Glutamatergic neuron (in vitro differentiated cells): Measurements from ENCODE around the gene OLFM1. TPM values are rescaled to one million over a fixed set of nuclear protein-coding genes. Genes with fewer than 3 reads are reported as not detected.
A peak's percentile ranks its signal among the peaks of the same experiment; 100 is the strongest.

ENCODE experiments used
- DNase-seq: peaks from one replicate; pipeline ENCODE4 v3.0.0; 2022
- H3K27ac Mint-ChIP-seq: one replicate; pipeline ENCODE4 v1.8.0; 2020; ENCODE audit warnings: mild to moderate bottlenecking, mixed read lengths, inconsistent platforms; ENCODE audit not compliant: unreplicated experiment
- H3K27me3 Mint-ChIP-seq: one replicate; pipeline ENCODE4 v1.8.0; 2020; ENCODE audit warnings: mild to moderate bottlenecking, moderate library complexity, mixed read lengths, inconsistent platforms; ENCODE audit not compliant: unreplicated experiment
- H3K36me3 Mint-ChIP-seq: one replicate; pipeline ENCODE4 v1.8.0; 2020; ENCODE audit warnings: mild to moderate bottlenecking, mixed read lengths, inconsistent platforms; ENCODE audit not compliant: unreplicated experiment
- H3K4me1 Mint-ChIP-seq: one replicate; pipeline ENCODE4 v1.8.0; 2020; ENCODE audit warnings: mild to moderate bottlenecking, low read depth, mixed read lengths, inconsistent platforms; ENCODE audit not compliant: unreplicated experiment
- H3K4me3 Mint-ChIP-seq: one replicate; pipeline ENCODE4 v1.8.0; 2020; ENCODE audit warnings: mild to moderate bottlenecking, mixed read lengths, inconsistent platforms; ENCODE audit not compliant: unreplicated experiment
- H3K9me3 Mint-ChIP-seq: one replicate; pipeline ENCODE4 v1.8.0; 2020; ENCODE audit warnings: mild to moderate bottlenecking, moderate library complexity, mixed read lengths, inconsistent platforms; ENCODE audit not compliant: unreplicated experiment
- total RNA-seq: library from RNA; stranded (reverse); fragmentation: NEBNext Ultra II Directional; extraction: Animal tissue kit (Norgen Biotek cat#: 25700); gene quantifications from one replicate; pipeline ENCODE4 v1.2.1, GENCODE V29; 2021; ENCODE audit not compliant: unreplicated experiment
- TF ChIP-seq, protein P1 (sequence below): fragments of 200-600 bp; sonication (generic); IDR thresholded peaks from one replicate; pipeline ENCODE4 v1.5.0; 2021; ENCODE audit not compliant: partially characterized antibody, unreplicated experiment

OLFM1 gene
- total RNA-seq, 1 donor from 2014 or later, result 387 TPM

DNA sequence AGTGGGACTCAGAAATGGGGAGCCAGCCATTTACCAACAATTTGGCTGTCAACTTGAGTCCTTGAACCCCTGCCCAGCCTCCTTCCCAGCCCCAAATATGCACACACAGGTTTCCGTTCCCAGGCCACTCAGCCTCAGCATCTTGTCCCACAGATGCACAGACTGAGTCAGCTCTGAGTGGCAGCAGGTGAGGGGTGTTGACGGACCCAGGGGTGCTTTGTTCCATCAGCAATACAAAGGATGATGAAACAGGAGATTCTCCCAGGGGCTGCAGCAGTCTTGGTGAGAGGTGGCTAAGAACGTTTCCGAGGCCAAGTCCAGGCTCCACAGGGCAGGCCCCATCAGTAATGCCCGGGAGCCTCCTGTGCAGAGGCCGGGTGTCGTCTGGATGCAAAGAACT, 4.9 kb upstream of the OLFM1 start:
- no peak overlapping the region for H3K27ac Mint-ChIP-seq
- H3K4me3 Mint-ChIP-seq, result no peak overlapping the region
- peaks cover 10% of the 10 kb centered on the region for H3K9me3 Mint-ChIP-seq
- H3K27me3 Mint-ChIP-seq, result peaks cover 14% of the 10 kb centered on the region
- peaks cover 9% of the 10 kb centered on the region for H3K36me3 Mint-ChIP-seq
- peak; percentile 10 for DNase-seq
- TF ChIP-seq, protein P1, sequence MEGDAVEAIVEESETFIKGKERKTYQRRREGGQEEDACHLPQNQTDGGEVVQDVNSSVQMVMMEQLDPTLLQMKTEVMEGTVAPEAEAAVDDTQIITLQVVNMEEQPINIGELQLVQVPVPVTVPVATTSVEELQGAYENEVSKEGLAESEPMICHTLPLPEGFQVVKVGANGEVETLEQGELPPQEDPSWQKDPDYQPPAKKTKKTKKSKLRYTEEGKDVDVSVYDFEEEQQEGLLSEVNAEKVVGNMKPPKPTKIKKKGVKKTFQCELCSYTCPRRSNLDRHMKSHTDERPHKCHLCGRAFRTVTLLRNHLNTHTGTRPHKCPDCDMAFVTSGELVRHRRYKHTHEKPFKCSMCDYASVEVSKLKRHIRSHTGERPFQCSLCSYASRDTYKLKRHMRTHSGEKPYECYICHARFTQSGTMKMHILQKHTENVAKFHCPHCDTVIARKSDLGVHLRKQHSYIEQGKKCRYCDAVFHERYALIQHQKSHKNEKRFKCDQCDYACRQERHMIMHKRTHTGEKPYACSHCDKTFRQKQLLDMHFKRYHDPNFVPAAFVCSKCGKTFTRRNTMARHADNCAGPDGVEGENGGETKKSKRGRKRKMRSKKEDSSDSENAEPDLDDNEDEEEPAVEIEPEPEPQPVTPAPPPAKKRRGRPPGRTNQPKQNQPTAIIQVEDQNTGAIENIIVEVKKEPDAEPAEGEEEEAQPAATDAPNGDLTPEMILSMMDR, result no peak
- peaks cover 52% of the 10 kb centered on the region for H3K4me1 Mint-ChIP-seq

DNA sequence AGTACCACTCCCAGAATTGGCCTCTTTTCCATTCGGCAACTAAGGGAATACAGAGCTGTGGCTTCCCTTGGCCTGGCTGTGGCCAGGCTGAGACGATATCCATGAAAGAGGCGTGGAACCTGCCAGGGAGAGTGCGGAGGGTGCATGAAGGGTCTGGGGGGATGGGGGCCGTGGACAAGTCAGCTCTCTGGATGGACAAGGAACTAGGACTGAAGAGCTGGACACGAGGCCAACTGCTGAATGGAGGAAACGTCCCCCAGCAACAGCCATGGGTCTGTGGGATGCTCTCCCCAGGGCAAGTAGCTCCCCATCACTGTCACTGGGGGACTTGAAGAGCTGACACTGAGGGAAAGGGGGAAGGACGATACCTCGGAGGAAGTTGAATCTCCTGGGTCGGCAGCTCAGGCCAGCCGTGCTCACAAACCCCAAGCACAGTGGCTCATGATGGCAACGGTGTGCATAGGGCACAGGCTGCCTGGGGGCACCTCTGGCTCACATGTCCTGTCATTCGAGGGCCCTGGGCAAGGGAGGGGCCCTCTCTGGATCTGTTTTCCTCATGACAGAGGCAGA, 4.1 kb upstream of the OLFM1 start:
- Mint-ChIP-seq H3K27ac (no peak overlapping the region), H3K4me3 (peak overlapping the region; percentile 41), H3K9me3 (peaks cover 6% of the 10 kb centered on the region), H3K4me1 (peaks cover 44% of the 10 kb centered on the region), H3K27me3 (peaks cover 14% of the 10 kb centered on the region), H3K36me3 (peaks cover 9% of the 10 kb centered on the region)
- TF ChIP-seq, protein P1, result no peak
- DNase-seq, result peak; percentile 15

DNA sequence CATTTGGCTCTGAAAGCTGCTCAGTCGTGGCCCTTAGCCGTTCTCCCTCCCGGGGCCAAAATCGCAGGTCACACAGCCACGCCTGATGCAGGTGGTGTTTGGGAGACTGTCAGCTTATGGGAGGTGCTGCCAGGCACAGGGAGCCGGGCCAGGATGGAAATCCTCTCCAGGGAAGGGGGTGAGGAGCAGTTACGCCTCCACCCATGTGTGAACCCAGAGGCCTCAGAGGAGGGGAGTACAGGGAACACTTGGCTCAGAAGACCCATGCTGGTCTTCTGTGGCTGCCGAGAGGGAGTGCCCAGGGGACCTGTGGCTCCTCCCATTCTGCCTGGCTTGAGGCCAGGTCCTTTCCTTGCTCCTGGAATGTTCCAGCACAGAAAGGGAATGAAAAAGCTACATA, 3.6 kb upstream of the OLFM1 start:
- no peak for DNase-seq
- Mint-ChIP-seq H3K9me3 (peaks cover 5% of the 10 kb centered on the region), H3K27me3 (peaks cover 14% of the 10 kb centered on the region), H3K36me3 (peaks cover 9% of the 10 kb centered on the region), H3K4me1 (peaks cover 41% of the 10 kb centered on the region), H3K27ac (no peak overlapping the region), H3K4me3 (no peak overlapping the region)
- TF ChIP-seq, protein P1, result no peak

DNA sequence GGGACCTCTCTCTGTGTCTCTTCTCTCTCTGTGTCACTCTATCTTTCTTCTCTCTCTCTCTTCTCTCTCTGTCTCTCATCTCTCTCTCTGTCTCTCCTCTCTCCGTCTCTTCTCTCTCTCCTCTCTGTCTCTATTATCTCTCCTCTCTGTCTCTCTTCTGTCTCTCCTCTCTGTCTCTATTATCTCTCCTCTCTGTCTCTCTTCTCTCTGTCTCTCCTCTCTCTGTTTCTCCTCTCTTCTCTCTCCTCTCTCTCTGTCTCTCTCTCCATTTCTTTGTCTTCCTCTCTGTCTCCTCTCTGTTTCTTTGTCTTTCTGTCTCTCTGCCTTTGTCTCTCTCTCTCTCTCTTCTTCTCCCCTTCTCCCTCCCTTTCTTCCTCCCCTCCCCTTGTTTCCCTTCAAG, 3.2 kb upstream of the OLFM1 start:
- peaks cover 5% of the 10 kb centered on the region for H3K36me3 Mint-ChIP-seq
- H3K4me1 Mint-ChIP-seq, result peaks cover 38% of the 10 kb centered on the region
- TF ChIP-seq, protein P1, result no peak
- H3K9me3 Mint-ChIP-seq, result peaks cover 4% of the 10 kb centered on the region
- peak overlapping the region; percentile 47 for H3K4me3 Mint-ChIP-seq
- DNase-seq, result no peak
- H3K27me3 Mint-ChIP-seq, result peaks cover 10% of the 10 kb centered on the region
- H3K27ac Mint-ChIP-seq, result peak overlapping the region; percentile 0

DNA sequence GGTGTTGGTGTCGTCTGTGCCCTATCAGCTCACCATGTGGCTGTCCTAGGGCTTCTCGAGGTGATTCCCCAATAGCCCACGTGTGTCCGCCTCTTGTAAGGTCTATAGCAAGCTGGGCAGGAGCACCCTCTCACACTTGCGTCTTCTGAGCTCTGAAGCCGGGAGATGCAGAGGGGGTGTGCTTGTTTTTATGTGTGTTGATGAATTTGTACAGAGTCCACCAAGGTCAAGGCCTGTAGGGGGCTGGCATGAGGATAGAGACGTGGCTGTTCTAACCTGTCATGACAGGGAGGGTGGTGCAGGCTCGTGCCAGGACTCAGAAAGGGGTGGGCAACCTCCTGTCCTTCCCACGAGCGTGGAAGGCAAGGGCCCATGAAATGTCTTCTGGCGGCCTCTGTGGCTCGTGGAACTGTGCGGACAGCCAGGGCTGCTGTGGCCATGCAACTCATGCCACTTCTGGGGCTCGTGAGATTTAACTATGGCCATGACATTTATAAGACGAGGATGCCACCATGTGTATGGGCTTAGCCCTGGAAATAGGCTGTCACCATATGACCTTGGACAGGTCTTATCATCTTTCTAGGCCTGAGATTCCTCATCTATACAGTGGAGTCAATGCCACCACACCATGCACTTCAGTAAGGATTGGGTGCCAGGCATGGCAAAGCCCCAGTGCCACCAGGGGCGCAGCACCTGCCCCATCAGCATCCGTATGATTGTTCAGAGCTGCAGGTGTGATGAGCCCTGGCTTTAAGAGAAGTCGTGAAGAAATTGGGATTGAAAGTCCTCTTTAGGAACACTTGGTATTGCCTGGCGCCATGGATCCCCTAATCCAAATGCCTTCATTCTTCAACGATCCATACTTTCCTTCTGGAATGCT, 2.3 kb upstream of the OLFM1 start:
- H3K4me3 Mint-ChIP-seq, result no peak overlapping the region
- peaks cover 12% of the 10 kb centered on the region for H3K27me3 Mint-ChIP-seq
- peaks cover 39% of the 10 kb centered on the region for H3K4me1 Mint-ChIP-seq
- peaks cover 4% of the 10 kb centered on the region for H3K9me3 Mint-ChIP-seq
- TF ChIP-seq, protein P1, result peak; percentile 13
- H3K36me3 Mint-ChIP-seq, result peaks cover 5% of the 10 kb centered on the region
- H3K27ac Mint-ChIP-seq, result no peak overlapping the region
- no peak for DNase-seq
